K562 (cell line): ENCODE data around the gene ANKRD7. TPM values are rescaled to one million over a fixed set of nuclear protein-coding genes. Genes with fewer than 3 reads are reported as not detected.

Experiments
- CHD7 ChIP-seq: fragments of 200-600 bp; sonication (generic); IDR thresholded peaks from one replicate; pipeline ENCODE4 v1.6.1; 2012; ENCODE audit warnings: mild to moderate bottlenecking, low read depth, low read length, inconsistent platforms
- ETV5 ChIP-seq: sonication (generic); formaldehyde crosslinking; IDR thresholded peaks from 2 replicates; pipeline ENCODE4 v1.4.0; 2020; ENCODE audit warnings: low read depth, mild to moderate bottlenecking, missing genetic modification reagents
- FOXK2 ChIP-seq, 2 experiments: fragments of 450-650 bp; IDR thresholded peaks in 1 of 2; conservative IDR thresholded peaks in 1 of 2; 2 replicates each; pipeline ENCODE4 v1.6.1; 2016; ENCODE audit warnings: low read depth in 2 of 2, mild to moderate bottlenecking in 1 of 2
- GABPA ChIP-seq: fragments of 200-800 bp; sonication (Bioruptor generic); conservative IDR thresholded peaks from 2 replicates; pipeline ENCODE4 v1.6.1; 2016; ENCODE audit warnings: low read depth, missing genetic modification characterization, missing compliant biosample characterization
- HDAC1 ChIP-seq, 2 experiments: fragments of 450-650 bp; IDR thresholded peaks; 2 replicates each; pipeline ENCODE4 v1.6.1; 2016 to 2017; ENCODE audit warnings: inconsistent platforms in 1 of 2, mild to moderate bottlenecking in 1 of 2, moderate library complexity in 1 of 2
- HDAC3 ChIP-seq: fragments of 450-650 bp; IDR thresholded peaks from 2 replicates; pipeline ENCODE4 v1.6.1; 2018; ENCODE audit warnings: borderline replicate concordance, mild to moderate bottlenecking, moderate library complexity; ENCODE audit not compliant: partially characterized antibody
- MBD1 ChIP-seq: fragments of 250-450 bp; sonication (Bioruptor Pico); IDR thresholded peaks from 2 replicates; pipeline ENCODE4 v1.8.0; 2022; ENCODE audit warnings: inconsistent platforms
- MTF1 ChIP-seq: fragments of 250-450 bp; sonication (Bioruptor Pico); IDR thresholded peaks from 2 replicates; pipeline ENCODE4 v1.9.0; 2021; ENCODE audit warnings: moderate library complexity, mild to moderate bottlenecking, inconsistent platforms, borderline replicate concordance
- RBFOX2 ChIP-seq: fragments of 200-400 bp; formaldehyde crosslinking; IDR thresholded peaks from 2 replicates; pipeline ENCODE4 v1.6.1; 2017; ENCODE audit warnings: low read depth, mild to moderate bottlenecking, low read length, moderate library complexity
- TRIM28 ChIP-seq: fragments of 450-650 bp; IDR thresholded peaks from 2 replicates; pipeline ENCODE4 v1.6.1; 2017
- XRCC5 ChIP-seq: fragments of 200-400 bp; formaldehyde crosslinking; IDR thresholded peaks from 2 replicates; pipeline ENCODE4 v1.6.1; 2017; ENCODE audit warnings: low read depth, mild to moderate bottlenecking, low read length
- ZEB2 ChIP-seq: fragments of 450-650 bp; IDR thresholded peaks from 2 replicates; pipeline ENCODE4 v1.6.1; 2016
- ZNF589 ChIP-seq: fragments of 200-800 bp; sonication (Bioruptor generic); IDR thresholded peaks from 2 replicates; pipeline ENCODE4 v1.6.1; 2016; ENCODE audit warnings: low read depth, missing genetic modification characterization, missing compliant biosample characterization
- polyA plus RNA-seq, 8 experiments: library from polyadenylated mRNA; depleted of rRNA in 4 of 8; stranded (reverse) in 5 of 8; unstranded in 3 of 8; fragments of >200 nt; fragmentation: Nextera tagmentation in 2 of 8; fragmentation: Illumina TruSeq in 1 of 8; extraction: Ambion mirVana in 2 of 8; extraction: Trizol in 1 of 8; gene quantifications; 2 replicates each; pipeline versions ENCODE4 v1.2.1 to v1.2.3, GENCODE V29; 2011 to 2014; ENCODE audit warnings: inconsistent platforms in 1 of 8, missing spikeins in 1 of 8
- total RNA-seq, 7 experiments: library from RNA; depleted of rRNA in 6 of 7; stranded (reverse); fragments of >200 nt in 6 of 7; fragmentation: Illumina TruSeq in 2 of 7; extraction: Trizol in 2 of 7; gene quantifications; 2 replicates each; pipeline versions ENCODE4 v1.2.1 to v1.2.3, GENCODE V29; 2011 to 2021; ENCODE audit warnings: low replicate concordance in 1 of 7

ANKRD7 gene
- total and polyA plus RNA-seq, 9 of the 15 experiments (the other 6 are each of a cell fraction or from before 2014, with no cell fraction given), result 0.33 TPM; not detected in 8

- TF ChIP-seq CHD7 (no peak), RBFOX2 (peak; percentile 100), ETV5 (CRISPR knock-in tag) (peak; percentile 67; the same call in 1 of the 2 replicates), MBD1 (CRISPR knock-in tag) (no peak), MTF1 (CRISPR knock-in tag) (peak; percentile 13; the same call in 1 of the 2 replicates), FOXK2 (conservative IDR thresholded peaks at IDR 0.05 in 1 of 2, IDR thresholded peaks at IDR 0.05 in 1 of 2; ENCODE audit: low read depth in 2 of 2) (peak; percentile 56 to 61; a peak in 2 of 4 replicates), TRIM28 (peak; percentile 29; the same call in 1 of the 2 replicates), GABPA (tag) (peak; percentile 87), ZNF589 (CRISPR knock-in tag) (0 out of 2 replicates have a peak, but pooled peaks have one; percentile 12), XRCC5 (0 out of 2 replicates have a peak, but pooled peaks have one; percentile 53), HDAC1 (IDR thresholded peaks at IDR 0.05) (peak in 1 of 2 experiments; percentile 77; a peak in 2 of 4 replicates), ZEB2 (peak; percentile 60; the same call in 1 of the 2 replicates), HDAC3 (no peak)
These were observed 40.5 kb upstream of the ANKRD7 start, which contains the start of gene LSM8 (continued) for GRCh38 chr7:118183786-118184564.
